Left ventricle myocardium inferior (tissue), 1 donor: ENCODE data around the gene CDYL. TPM values are rescaled to one million over a fixed set of nuclear protein-coding genes. Genes with fewer than 3 reads are reported as not detected.

Experiments used
- total RNA-seq: library from RNA; stranded (reverse); fragmentation: NEBNext Ultra II Directional; extraction: Animal tissue kit (Norgen Biotek cat#: 25700); gene quantifications from one replicate; pipeline ENCODE4 v1.2.1, GENCODE V29; 2021
- donor health status: DM: no; HTN: yes; CAD: no; lungs with severe emphysema.

The CDYL gene
- total RNA-seq, 1 donor from 2014 or later = 27.7 TPM

Other genes starting within 250 kb of the CDYL start
- 2.7 TPM for gene RPP40, start 227.6 kb downstream of the CDYL start, total RNA-seq